Esophagus squamous epithelium (tissue), 5 donors: ENCODE results near the gene IVD. TPM values are rescaled to one million over a fixed set of nuclear protein-coding genes. Genes with fewer than 3 reads are reported as not detected.

Experiments used
- DNase-seq: peaks from one replicate; lab custom pipeline; 2025; lab: John Stamatoyannopoulos, UW
- H3K27ac ChIP-seq, 4 donors: fragments of 200-600 bp; sonication (generic); one replicate each; pipeline ENCODE4 v1.5.1; 2016 to 2019; ENCODE audit warnings: mild to moderate bottlenecking in 1 of 4
- H3K27me3 ChIP-seq, 4 donors: fragments of 200-600 bp; sonication (generic); 1 replicate in 3 of 4; 2 replicates in 1 of 4; pipeline versions ENCODE4 v1.5.1 to v1.6.0; 2017 to 2021; ENCODE audit warnings: antibody characterized with exemption in 1 of 4
- H3K36me3 ChIP-seq, 3 donors: fragments of 200-600 bp; sonication (generic); one replicate each; pipeline ENCODE4 v1.5.1; 2016 to 2019
- H3K4me1 ChIP-seq, 3 donors: fragments of 200-600 bp; sonication (generic); one replicate each; pipeline ENCODE4 v1.5.1; 2017 to 2019
- H3K4me3 ChIP-seq, 4 donors: fragments of 200-600 bp; sonication (generic); 1 replicate in 3 of 4; 2 replicates in 1 of 4; pipeline ENCODE4 v1.5.1; 2016 to 2019; ENCODE audit warnings: mild to moderate bottlenecking in 2 of 4, moderate library complexity in 1 of 4
- H3K9me3 ChIP-seq, 3 donors: fragments of 200-600 bp; sonication (generic); one replicate each; pipeline ENCODE4 v1.5.1; 2016 to 2019
- CTCF ChIP-seq, 6 experiments: fragments of 450-650 bp in 4 of 6; fragments of 200-600 bp in 2 of 6; sonication (generic) in 2 of 6; IDR thresholded peaks; one replicate each; pipeline ENCODE4 v1.5.1; 2016 to 2019; ENCODE audit warnings: antibody characterized with exemption in 6 of 6, mild to moderate bottlenecking in 4 of 6, moderate library complexity in 4 of 6
- POLR2A ChIP-seq, 4 donors: fragments of 450-650 bp; IDR thresholded peaks; one replicate each; pipeline ENCODE4 v1.6.1; 2017; ENCODE audit warnings: antibody characterized with exemption in 4 of 4, mild to moderate bottlenecking in 4 of 4, moderate library complexity in 3 of 4
- WGBS, 2 donors: methylation state at CpG; one replicate each; pipeline ENCODE4 v1.1.5; 2018; 5-methylcytosine and 5-hydroxymethylcytosine counted together
- intact Hi-C: fragments of 100-400 bp; cut with DNase I; formaldehyde crosslinking; loops from one replicate; pipeline ENCODE4 v1.15.0; 2022
- total RNA-seq, 4 donors: library from RNA; depleted of rRNA; stranded (reverse); fragments of >200 nt; gene quantifications; one replicate each; pipeline ENCODE4 v1.1.0, GENCODE V29; 2016
- donor health status: DM: yes; HTN: yes; CAD: no.

IVD gene
- total RNA-seq, 4 donors from 2014 or later, result 10.7 to 42.2 (median 15.4) TPM

GRCh38 chr15:40418126-40418525 lies 12.5 kb downstream of the IVD start:
- peaks cover 11 to 24% (median 18%) of the 10 kb centered on the region in 3 donors for H3K4me1 ChIP-seq
- H3K27ac ChIP-seq, result no peak overlapping the region
- peaks cover 0 to 64% (median 15%) of the 10 kb centered on the region in 3 donors for H3K36me3 ChIP-seq
- no peaks in the 10 kb centered on the region for H3K27me3 ChIP-seq
- WGBS, 2 donors, result 89 to 92% methylated on average over 8 to 10 of the region's 10 CpGs
- intact Hi-C loops, result loop anchor here (10.0 kb wide), 1 partner anchor 53 kb away; no protein-coding TSS in a partner anchor
- H3K9me3 ChIP-seq, result no peaks in the 10 kb centered on the region
- H3K4me3 ChIP-seq, result no peak overlapping the region
- TF ChIP-seq CTCF (IDR thresholded peaks at IDR 0.05) (no peak), POLR2A (IDR thresholded peaks at IDR 0.05) (no peak)
- no peak for DNase-seq

GRCh38 chr15:40420071-40420713 lies 14.6 kb downstream of the IVD start:
- DNase-seq, result no peak
- 75 to 76% methylated on average over 4 to 9 of the region's 11 CpGs for WGBS, 2 donors

GRCh38 chr15:40420793-40421192 lies 15.2 kb downstream of the IVD start:
- DNase-seq, result no peak
- no peaks in the 10 kb centered on the region for H3K9me3 ChIP-seq
- H3K27me3 ChIP-seq, result no peaks in the 10 kb centered on the region
- TF ChIP-seq CTCF (IDR thresholded peaks at IDR 0.05) (no peak), POLR2A (IDR thresholded peaks at IDR 0.05) (no peak)
- no peak overlapping the region for H3K27ac ChIP-seq
- H3K4me1 ChIP-seq, result peaks cover 11 to 24% (median 18%) of the 10 kb centered on the region in 3 donors
- no peak overlapping the region for H3K4me3 ChIP-seq
- intact Hi-C loops, result loop anchor here (5.0 kb wide), 1 partner anchor 138 kb away; the partner anchor contains the start of gene ANKRD63
- WGBS, 2 donors, result 34 to 53% methylated on average over 2 of the region's 3 CpGs
- peaks cover 0 to 37% (median 3%) of the 10 kb centered on the region in 3 donors for H3K36me3 ChIP-seq

More at GRCh38 chr15:40420071-40420713, 14.6 kb downstream of the IVD start:
- H3K4me1 ChIP-seq, result peaks cover 11 to 24% (median 18%) of the 10 kb centered on the region in 3 donors
- no peaks in the 10 kb centered on the region for H3K27me3 ChIP-seq
- H3K4me3 ChIP-seq, result no peak overlapping the region
- TF ChIP-seq CTCF (IDR thresholded peaks at IDR 0.05), result no peak
- TF ChIP-seq POLR2A (IDR thresholded peaks at IDR 0.05), result no peak
- intact Hi-C loops, result loop anchor here (5.0 kb wide), 1 partner anchor 138 kb away; the partner anchor contains the start of gene ANKRD63
- H3K27ac ChIP-seq, result no peak overlapping the region
- no peaks in the 10 kb centered on the region for H3K9me3 ChIP-seq
- H3K36me3 ChIP-seq, result peaks cover 0 to 43% (median 8%) of the 10 kb centered on the region in 3 donors

- Histone ChIP-seq H3K27me3 (no peaks in the 10 kb centered on the region), H3K4me3 (peak overlapping the region in 1 of 4 donors; percentile 37), H3K27ac (no peak overlapping the region), H3K4me1 (peaks cover 11 to 24% (median 18%) of the 10 kb centered on the region in 3 donors), H3K36me3 (peaks cover 0 to 30% (median 0%) of the 10 kb centered on the region in 3 donors), H3K9me3 (no peaks in the 10 kb centered on the region)
- no peak for TF ChIP-seq POLR2A (IDR thresholded peaks at IDR 0.05)
- peak; percentile 68 to 98 (median 92) for TF ChIP-seq CTCF (IDR thresholded peaks at IDR 0.05)
- DNase-seq, result no peak
- intact Hi-C loops, result loop anchor here (5.0 kb wide), 1 partner anchor 139 kb away; the partner anchor contains the start of gene ANKRD63
- 13 to 24% methylated on average over 10 to 14 of the region's 31 CpGs for WGBS, 2 donors
Observed at GRCh38 chr15:40421246-40422157, 15.9 kb downstream of the IVD start.
